Measurements from ENCODE around the gene SLC35B2.

DNA sequence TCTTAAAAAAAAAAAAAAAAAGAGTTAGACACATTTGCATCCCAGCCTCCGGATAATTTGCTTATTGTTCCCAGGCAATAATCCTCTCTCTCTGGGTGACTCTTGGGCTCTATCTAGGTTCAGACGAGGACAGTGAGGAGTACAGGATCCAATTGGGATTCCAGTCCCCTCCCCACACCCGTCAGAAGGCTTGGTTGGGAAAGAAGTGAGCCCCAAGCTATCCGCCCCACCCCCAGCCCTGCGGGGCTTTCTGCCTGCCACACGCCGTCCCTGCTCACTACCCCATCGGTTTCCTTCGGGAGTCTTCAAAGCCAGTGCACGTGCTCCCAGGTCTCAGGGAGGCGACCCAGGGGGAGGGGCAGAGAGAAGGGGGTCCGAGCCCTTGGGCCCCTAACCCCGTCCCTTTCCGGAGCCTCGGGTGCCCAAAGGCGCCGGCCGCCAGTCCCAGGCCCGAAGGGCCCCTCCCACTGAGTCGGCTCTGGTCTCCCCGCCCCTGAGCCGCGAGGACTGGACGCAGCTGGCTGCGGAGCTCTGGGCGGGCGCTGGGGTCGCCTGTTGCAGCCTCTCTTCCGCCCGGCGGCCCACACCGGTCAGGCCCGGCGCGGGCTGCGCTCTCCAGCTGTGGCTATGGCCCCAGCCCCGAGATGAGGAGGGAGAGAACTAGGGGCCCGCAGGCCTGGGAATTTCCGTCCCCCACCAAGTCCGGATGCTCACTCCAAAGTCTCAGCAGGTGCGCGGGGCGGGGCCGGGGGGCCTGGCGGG, 38.1 kb downstream of the SLC35B2 start:
- TF ChIP-seq, protein P1, sequence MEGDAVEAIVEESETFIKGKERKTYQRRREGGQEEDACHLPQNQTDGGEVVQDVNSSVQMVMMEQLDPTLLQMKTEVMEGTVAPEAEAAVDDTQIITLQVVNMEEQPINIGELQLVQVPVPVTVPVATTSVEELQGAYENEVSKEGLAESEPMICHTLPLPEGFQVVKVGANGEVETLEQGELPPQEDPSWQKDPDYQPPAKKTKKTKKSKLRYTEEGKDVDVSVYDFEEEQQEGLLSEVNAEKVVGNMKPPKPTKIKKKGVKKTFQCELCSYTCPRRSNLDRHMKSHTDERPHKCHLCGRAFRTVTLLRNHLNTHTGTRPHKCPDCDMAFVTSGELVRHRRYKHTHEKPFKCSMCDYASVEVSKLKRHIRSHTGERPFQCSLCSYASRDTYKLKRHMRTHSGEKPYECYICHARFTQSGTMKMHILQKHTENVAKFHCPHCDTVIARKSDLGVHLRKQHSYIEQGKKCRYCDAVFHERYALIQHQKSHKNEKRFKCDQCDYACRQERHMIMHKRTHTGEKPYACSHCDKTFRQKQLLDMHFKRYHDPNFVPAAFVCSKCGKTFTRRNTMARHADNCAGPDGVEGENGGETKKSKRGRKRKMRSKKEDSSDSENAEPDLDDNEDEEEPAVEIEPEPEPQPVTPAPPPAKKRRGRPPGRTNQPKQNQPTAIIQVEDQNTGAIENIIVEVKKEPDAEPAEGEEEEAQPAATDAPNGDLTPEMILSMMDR (IDR thresholded peaks at IDR 0.05): peak in 1 of 6 experiments; percentile 8
- TF ChIP-seq POLR2A (IDR thresholded peaks at IDR 0.05): peak in 1 of 2 donors; percentile 27
